AG08396 (cell line): ENCODE data around the gene BDH1.

Experiments
- DNase-seq: peaks from one replicate; pipeline ENCODE4 v3.0.0; 2012; ENCODE audit warnings: low spot score, mixed read lengths

The BDH1 gene

DNA sequence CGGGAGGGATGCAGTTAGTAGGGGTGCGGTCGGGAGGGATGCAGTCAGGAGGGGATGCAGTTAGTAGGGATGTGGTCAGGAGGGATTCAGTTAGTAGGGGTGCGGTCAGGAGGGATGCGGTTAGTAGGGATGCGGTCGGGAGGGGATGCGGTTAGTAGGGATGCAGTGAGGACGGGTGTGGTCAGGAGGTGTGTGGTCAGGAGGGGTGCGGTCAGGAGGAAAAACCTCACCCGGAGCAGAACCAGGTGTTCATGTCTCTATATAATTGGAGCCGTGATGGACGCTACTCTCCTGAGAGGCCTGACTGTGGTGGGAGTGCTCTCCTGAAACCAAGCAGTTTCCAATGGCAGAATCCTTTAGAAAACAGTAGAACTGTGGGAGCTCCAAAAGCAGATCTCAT, 95.8 kb downstream of the BDH1 start:
- DNase-seq = no peak
